ENCODE measurements around the gene RIPK4. TPM values are rescaled to one million over a fixed set of nuclear protein-coding genes. Genes with fewer than 3 reads are reported as not detected.
A peak's percentile ranks its signal among the peaks of the same experiment; 100 is the strongest.

RIPK4 gene
- total RNA-seq, 2 donors from 2014 or later = 8.4 to 16.2 TPM

- DNase-seq = no peak
- peaks cover 65% of the 10 kb centered on the region for H3K4me1 Mint-ChIP-seq
- Histone ChIP-seq H3K27me3 (ENCODE audit: control insufficient read depth, insufficient read depth, low read length, poor library complexity, severe bottlenecking) (no peaks in the 10 kb centered on the region), H3K9ac (ENCODE audit: extremely low read depth, low read length, poor library complexity, severe bottlenecking) (peak overlapping the region; percentile 74), H3K27ac (ENCODE audit: low read depth, low read length) (peak overlapping the region; percentile 27), H3K4me1 (ENCODE audit: control insufficient read depth, insufficient read depth, low read length) (peaks cover 27% of the 10 kb centered on the region), H3K9me3 (ENCODE audit: control insufficient read depth, low read length) (no peaks in the 10 kb centered on the region), H3K4me3 (ENCODE audit: low read length) (peak overlapping the region; percentile 76), H3K36me3 (ENCODE audit: control insufficient read depth, insufficient read depth, low read length) (no peaks in the 10 kb centered on the region)
- H3K36me3 Mint-ChIP-seq (ENCODE audit: low read depth) = peaks cover 24% of the 10 kb centered on the region
- 90 to 91% methylated on average over 6 to 22 of the region's 22 CpGs for WGBS, 2 experiments (ENCODE audit: insufficient coverage in 1 of 2, insufficient read length in 1 of 2)
- peak overlapping the region; percentile 94 for H3K27ac Mint-ChIP-seq
- peak overlapping the region; percentile 73 for H3K4me3 Mint-ChIP-seq
- H3K27me3 Mint-ChIP-seq (ENCODE audit: insufficient read depth) = no peaks in the 10 kb centered on the region
- H3K9me3 Mint-ChIP-seq = no peaks in the 10 kb centered on the region
- TF ChIP-seq CTCF (conservative IDR thresholded peaks at IDR 0.05) = no peak
Measured at GRCh38 chr21:41713495-41714281, 53.2 kb downstream of the RIPK4 start.

GRCh38 chr21:41712730-41713129, 54.1 kb downstream of the RIPK4 start:
- no peak for DNase-seq
- H3K36me3 Mint-ChIP-seq (ENCODE audit: low read depth) = peaks cover 26% of the 10 kb centered on the region
- no peak for TF ChIP-seq CTCF (conservative IDR thresholded peaks at IDR 0.05)
- 50 to 55% methylated on average over 4 to 9 of the region's 9 CpGs for WGBS, 2 experiments (ENCODE audit: insufficient coverage in 1 of 2, insufficient read length in 1 of 2)
- Histone ChIP-seq H3K27ac (ENCODE audit: low read depth, low read length) (no peak overlapping the region), H3K9me3 (ENCODE audit: control insufficient read depth, low read length) (no peaks in the 10 kb centered on the region), H3K9ac (ENCODE audit: extremely low read depth, low read length, poor library complexity, severe bottlenecking) (peak overlapping the region; percentile 40), H3K36me3 (ENCODE audit: control insufficient read depth, insufficient read depth, low read length) (no peaks in the 10 kb centered on the region), H3K27me3 (ENCODE audit: control insufficient read depth, insufficient read depth, low read length, poor library complexity, severe bottlenecking) (no peaks in the 10 kb centered on the region), H3K4me3 (ENCODE audit: low read length) (peak overlapping the region; percentile 76), H3K4me1 (ENCODE audit: control insufficient read depth, insufficient read depth, low read length) (peaks cover 27% of the 10 kb centered on the region)
- no peaks in the 10 kb centered on the region for H3K27me3 Mint-ChIP-seq (ENCODE audit: insufficient read depth)
- H3K4me3 Mint-ChIP-seq = peak overlapping the region; percentile 73
- peaks cover 68% of the 10 kb centered on the region for H3K4me1 Mint-ChIP-seq
- H3K9me3 Mint-ChIP-seq = no peaks in the 10 kb centered on the region
- peak overlapping the region; percentile 71 for H3K27ac Mint-ChIP-seq

- Mint-ChIP-seq H3K4me1 (peaks cover 70% of the 10 kb centered on the region), H3K4me3 (peak overlapping the region; percentile 73), H3K27me3 (ENCODE audit: insufficient read depth) (no peaks in the 10 kb centered on the region), H3K27ac (peak overlapping the region; percentile 82), H3K36me3 (ENCODE audit: low read depth) (peaks cover 26% of the 10 kb centered on the region), H3K9me3 (no peaks in the 10 kb centered on the region)
- Histone ChIP-seq H3K27me3 (ENCODE audit: control insufficient read depth, insufficient read depth, low read length, poor library complexity, severe bottlenecking) (no peaks in the 10 kb centered on the region), H3K27ac (ENCODE audit: low read depth, low read length) (no peak overlapping the region), H3K4me1 (ENCODE audit: control insufficient read depth, insufficient read depth, low read length) (peaks cover 25% of the 10 kb centered on the region), H3K9me3 (ENCODE audit: control insufficient read depth, low read length) (no peaks in the 10 kb centered on the region), H3K9ac (ENCODE audit: extremely low read depth, low read length, poor library complexity, severe bottlenecking) (peak overlapping the region; percentile 40), H3K4me3 (ENCODE audit: low read length) (peak overlapping the region; percentile 76), H3K36me3 (ENCODE audit: control insufficient read depth, insufficient read depth, low read length) (no peaks in the 10 kb centered on the region)
- WGBS, 2 experiments (ENCODE audit: insufficient coverage in 1 of 2, insufficient read length in 1 of 2) = 10 to 23% methylated on average over 2 to 18 of the region's 18 CpGs
- no peak for TF ChIP-seq CTCF (conservative IDR thresholded peaks at IDR 0.05)
- peak; percentile 85 for DNase-seq
Measured at GRCh38 chr21:41712201-41712600, 54.7 kb downstream of the RIPK4 start.

Measured in endodermal cell (in vitro differentiated cells).